GM18858 (cell line): ENCODE data around the gene RNLS.
A peak's percentile ranks its signal among the peaks of the same experiment; 100 is the strongest.
"Not testable (repeated sequence)": the region's sequence is repeated elsewhere in the genome, so short reads cannot be mapped to it uniquely, and the experiment has no call there.

Source experiments
- ATAC-seq: cut with Tn5 transposase; IDR thresholded peaks from one replicate; pipeline ENCODE4 v1.9.1; 2021; ENCODE audit not compliant: unreplicated experiment

RNLS gene

DNA sequence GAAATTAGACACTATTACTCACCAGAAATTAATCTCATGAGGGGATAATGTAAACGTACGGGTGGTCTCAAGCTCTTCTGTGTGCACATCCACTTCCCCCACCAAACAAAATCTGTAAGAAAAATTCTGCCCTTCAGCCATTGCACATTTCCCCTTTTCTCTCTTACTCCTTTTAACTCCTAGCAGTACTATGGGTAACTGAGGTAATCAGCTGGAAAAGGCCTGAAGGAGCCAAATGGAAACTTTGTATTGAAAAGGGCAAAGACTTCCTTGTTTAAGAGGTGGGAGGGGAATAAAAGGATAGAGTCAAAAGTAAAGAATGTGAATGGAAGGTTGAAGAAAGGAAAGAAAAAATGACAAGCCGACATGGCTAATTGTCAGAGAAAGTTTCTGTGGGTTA is 273.8 kb downstream of the RNLS start:
- ATAC-seq: no peak

DNA sequence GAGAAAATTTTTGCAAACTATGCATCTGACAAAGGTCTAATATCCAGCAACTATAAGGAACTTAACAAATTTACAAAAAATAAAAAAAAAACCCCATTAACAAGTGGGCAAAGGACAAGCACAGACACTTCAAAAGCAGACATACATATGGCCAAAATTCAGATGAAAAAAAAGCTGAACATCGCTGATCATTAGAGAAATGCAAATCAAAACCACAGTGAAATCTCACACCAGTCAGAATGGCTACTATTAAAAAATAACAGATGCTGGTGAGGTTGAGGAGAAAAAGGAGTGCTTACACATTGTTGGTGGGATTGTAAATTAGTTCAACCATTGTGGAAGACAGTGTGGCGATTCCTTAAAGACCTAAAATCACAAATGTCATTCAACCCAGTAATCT is 274.8 kb downstream of the RNLS start:
- ATAC-seq: not testable (repeated sequence)

DNA sequence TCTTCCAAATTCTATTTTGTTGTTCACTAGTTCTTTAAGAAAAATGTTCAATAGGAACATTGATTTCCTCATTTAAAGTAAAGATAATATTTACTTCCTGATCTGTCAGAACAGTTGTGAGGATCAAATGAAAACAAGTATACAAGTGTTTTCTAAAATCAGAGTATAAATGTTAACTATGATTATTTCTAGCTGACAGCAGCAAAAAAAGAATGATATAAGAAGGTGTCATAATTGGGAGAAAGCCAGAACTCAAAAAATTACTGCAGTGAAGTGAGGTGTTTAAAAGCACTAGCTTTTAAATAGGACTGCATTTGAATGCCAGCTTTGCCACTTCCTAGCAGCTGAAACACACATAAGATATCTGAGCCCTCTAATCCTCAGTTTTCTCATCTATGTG is 283.3 kb downstream of the RNLS start:
- ATAC-seq: no peak

DNA sequence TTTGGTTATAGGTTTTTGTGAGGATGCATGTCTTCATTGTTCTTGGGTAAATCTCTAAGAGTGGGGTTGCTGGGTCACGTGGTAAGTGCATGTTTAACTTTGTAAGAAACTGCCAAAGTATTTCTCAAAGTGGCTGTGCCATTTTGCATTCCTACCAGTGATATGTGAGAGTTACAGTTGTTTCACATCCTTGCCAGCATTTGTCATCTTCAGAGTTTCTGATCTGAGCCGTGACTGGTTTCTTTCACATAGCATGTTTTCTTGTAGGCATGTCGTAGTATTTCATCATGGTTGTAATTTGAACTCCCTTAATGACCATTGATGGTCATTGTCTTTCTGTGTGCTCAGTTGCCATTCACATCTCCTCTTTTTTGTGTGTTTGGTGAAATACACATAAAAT is 286.0 kb downstream of the RNLS start:
- ATAC-seq: no peak

DNA sequence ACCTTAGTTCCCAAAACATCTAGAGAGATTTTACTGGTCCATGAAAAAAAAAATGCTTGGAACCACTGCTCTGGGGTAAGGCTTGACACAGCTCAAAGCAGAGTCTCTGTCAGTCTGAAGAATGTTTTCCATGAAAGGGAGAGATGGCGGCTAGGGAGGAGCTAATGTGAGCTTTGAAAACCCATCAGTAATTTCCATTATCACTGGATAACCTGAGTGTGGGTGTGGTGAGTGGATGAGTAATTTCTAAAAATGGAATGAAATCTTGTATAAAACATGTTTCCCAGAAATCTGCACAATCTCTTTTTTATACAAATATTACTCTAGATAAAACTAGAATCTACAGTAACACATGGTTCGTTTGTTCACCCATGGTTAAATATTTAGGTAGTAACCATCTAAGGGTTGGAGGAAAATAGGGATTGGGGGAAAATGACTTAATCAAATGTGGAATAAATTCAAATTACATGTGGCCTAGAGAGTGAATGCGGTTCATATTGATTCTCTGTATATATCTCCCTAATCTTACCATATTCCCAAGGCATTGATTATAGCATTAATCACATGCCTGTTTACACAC is 289.4 kb downstream of the RNLS start:
- no peak for ATAC-seq

DNA sequence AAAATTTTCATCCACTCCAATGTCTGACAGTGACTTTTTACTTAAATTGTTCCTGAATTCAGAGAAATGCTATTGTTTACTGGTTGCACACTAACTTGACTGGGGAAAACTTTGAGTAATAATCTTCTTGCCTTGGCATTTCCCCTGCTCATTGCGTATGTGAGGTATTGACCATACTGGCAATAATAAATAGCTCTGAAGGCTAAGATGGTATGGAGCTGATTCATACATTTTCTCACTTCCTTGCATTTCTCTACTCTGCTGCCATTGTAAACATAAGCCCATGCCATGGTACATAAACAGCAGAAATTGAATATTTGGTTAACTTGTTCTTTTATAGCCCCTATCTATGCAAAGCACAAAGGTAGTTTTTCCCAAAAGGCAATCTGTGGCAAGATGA is 290.0 kb downstream of the RNLS start:
- no peak for ATAC-seq

DNA sequence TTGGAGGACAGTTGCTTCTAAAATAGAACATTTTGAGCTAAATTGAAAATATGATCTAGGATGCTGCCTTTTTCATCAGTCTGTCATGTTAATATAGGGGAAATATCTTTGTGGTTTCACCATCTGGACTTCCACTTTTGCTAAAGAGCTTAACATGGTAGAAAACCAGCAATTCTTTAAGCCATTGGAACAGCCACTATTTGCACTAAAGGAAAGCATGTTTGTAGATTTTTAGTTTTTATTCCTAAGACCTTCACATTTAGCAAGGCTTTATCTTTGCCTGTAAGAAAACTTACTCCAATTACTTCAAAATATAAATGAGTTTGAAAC is 291.0 kb downstream of the RNLS start:
- ATAC-seq: no peak

DNA sequence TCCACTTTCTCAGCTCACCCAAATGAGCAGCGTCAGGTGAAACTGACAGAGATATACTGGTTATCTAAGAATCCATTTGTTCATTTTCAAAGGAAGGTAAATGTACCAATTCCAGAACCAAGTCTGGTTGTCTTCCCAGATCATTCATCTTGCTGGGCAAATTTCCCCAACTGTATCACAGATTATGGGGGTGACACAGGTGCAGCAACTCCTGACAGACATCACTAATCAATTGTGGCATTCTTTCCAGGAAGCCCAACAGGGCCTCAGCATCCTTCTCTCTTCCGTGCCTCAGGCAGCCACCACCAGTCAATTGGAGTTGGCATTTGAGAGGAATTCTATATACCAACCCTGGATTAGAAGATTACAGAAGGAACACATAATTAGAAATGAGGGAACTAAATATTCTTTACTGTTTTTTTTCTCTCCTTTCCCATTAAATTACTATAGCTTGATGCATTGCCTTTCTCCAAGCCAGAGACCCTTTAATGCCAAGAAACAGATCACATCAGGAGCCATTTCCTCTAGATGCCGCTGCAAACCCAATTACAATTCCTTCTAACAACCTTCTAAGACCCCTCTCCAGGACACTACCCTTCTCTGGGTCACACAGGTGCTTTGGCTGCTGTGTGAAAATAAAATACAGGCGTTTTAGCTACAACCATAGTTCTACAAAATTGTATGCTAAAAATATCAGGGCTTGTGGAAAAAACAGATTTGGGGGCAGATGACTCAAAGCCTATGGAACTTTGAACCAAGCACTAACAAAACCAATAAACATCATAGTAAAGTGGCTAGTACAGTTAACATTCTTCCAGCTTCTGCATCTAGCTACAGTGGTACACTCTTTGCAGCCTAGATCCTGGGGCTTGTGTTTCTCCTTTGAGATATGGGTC is 291.6 kb downstream of the RNLS start:
- ATAC-seq: no peak

DNA sequence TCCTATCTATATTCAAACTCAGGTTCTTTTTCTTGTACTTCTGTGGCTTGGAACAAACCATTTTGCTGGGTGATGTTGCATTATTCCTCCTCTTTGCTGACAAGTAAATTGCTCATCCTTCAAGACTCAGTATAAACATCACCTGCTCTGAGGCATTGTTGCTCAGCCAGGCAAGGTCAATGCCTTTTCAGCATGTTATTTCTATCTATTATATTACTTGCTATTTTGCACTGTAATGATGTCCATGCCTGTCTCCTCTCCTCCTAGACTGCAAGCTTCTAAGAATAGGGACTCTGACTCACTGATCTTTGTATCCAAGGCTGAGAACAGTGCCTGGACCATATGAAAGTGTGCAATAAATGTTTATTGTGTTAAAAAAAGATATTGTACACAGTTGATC is 293.8 kb downstream of the RNLS start:
- no peak for ATAC-seq

DNA sequence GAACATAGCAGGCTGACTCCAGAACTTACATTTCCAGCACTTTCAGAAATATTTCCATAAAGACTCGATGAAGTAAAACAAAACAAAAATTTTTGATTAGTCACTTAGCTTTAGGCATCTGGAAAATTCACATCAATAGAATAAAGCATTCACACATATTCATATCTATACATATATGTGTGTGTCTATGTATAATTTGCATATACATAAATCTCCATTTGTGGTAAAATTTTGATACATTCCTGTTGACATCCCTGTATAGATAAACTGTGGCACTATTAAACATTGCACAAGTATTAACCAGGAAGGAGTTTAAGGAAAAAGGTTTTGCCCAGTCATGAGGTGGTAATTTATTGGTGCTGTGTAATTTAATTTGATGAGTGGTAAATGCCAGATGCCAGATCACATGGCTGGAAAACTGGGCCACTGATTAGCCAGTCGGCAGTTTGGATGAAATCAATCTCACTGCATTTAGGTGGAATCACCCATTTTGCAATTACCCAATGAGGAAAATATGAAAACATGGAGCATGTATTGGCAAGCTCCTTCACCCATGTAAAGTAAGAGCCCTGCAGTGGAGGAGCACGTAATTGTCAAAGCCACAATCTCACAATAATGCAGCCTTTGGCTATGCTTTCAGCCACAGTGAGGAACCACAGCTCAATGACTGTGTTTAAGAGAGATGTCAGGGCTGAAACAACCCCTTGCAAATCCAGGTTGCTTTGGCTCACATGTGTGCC is 294.6 kb downstream of the RNLS start:
- ATAC-seq: peak; percentile 39

DNA sequence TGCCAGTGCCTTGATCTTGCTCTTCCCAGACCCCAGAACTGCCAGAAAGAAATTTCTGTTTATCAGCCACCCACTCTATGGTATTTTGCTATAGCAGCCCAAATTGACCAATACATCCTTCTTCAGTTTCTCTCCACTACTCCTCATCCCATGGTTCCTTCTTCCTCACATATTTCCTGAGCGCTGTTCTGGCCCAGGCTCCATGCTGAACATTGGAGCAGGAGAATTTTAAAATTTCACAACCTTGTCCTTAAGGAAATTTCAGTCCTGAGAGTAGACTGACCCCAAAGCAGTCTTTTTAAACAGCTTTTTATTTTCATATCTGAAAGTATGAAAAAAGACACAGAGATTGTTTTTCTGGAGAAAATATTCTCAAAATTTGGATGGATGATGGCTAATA is 297.1 kb downstream of the RNLS start:
- ATAC-seq: no peak

DNA sequence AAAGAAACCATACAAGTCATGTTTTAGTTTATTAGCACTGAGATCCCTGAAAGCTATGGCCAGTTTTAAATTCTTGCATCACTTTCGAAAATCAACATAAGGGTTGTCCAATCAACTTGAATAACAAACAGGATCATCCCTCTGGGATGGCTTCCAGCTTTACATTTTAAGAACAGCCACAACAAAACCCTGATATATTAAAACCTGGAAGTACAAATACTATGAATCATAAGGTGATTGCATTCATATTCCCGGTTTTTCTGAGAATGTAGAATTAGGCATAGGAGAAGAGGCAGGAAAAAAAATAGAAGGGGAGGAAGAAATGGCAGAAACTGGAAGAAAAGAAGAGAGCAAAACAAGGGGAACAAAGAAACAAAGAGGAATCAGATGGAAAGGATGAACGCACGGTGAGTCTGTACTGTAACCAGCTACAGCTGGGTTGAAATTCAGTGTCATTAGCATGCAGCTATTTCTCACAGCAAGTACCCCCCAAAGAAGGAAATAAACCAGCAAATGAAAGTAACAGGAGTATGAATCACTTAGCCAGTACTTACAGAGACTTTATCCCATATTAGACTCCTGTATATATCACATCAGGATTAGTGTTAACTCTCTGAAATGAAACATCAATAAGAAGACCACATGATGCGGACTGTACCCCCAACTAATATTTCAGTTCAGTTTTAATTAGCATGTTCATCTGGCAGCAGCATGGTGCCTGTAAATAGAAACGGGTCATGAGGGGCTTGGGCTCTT is 301.3 kb downstream of the RNLS start:
- peak; percentile 53 for ATAC-seq

DNA sequence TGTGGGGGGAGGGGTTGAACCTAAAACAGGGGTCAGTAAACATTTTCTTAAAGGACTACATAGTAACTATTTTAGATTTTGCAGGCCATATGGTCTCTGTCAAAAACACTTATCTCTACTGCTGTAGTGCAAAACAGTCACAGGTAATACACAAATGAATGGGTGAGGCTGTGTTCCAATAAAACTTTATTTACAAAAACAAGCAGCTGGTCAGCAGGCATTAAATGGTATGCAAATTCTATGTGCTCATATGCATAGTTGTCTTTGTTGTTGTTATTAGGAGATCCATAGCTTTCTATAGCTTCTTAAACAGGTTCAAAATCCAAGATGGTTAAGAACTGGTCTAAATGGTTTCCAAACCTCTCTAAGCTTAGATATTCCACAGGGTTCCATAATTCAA is 302.6 kb downstream of the RNLS start:
- ATAC-seq: no peak

DNA sequence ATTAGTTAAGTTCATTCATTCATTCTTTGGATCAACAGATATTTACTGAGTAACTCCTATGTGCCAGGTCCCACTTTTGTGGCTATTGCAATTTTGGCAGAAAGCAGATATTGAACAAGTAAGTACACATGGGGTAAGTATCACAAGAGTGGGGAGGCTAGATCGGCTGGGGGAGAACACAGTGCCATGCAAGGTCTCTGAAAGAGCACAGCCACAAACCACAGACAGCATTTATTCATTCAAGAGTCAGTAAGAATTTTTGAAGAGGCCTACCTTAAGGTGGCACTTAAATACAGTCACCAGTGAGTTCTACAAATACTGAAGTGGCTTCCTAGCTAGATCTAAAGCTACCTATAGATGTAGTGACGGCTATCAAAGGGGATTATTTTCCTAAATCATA is 304.2 kb downstream of the RNLS start:
- no peak for ATAC-seq

DNA sequence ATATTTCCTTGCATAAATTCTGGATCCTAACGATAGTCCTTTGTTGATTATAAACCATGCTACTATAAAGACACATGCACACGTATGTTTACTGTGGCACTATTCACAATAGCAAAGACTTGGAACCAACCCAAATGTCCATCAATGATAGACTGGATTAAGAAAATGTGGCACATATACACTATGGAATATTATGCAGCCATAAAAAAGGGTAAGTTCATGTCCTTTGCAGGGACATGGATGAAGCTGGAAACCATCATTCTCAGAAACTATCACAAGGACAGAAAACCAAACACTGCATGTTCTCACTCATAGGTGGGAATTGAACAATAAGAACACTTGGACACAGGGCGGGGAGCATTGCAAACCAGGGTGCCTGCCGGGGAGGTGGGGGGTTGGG is 306.2 kb downstream of the RNLS start:
- not testable (repeated sequence) for ATAC-seq

DNA sequence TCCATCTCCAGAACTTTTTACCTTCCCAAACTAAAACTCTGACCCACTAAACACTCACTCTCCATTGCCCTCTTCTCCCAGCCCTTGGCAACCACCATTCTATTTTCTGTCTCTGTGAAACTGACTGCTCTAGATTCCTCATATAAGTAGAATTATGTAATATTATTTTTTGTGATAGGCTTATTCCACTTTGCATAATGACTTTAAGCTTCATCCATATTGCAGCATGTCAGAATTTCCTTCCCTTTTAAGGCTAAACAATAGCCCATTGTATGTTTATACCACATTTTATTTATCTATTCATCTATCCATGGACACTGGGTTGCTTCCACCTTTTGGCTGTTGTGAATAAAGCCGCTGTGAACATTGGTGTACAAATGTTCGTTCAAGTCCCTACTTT is 308.8 kb downstream of the RNLS start:
- no peak for ATAC-seq

DNA sequence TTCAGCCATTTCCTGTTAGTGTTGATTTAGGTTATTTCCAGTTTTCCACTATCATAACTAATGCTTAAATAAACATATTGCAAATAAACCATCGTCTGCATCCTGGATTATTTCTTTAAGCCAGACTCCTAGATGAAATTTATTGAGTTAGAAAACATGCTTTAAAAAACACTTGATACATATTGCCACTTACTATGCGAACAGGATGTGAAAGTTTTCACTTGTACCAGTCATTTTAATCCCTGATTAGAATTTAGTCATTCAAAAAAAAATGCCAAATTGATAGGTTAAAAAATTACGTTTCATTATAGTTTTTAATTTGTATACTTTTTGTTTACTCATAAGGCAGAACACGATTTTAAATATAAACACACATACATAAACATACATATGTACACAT is 309.6 kb downstream of the RNLS start:
- ATAC-seq: no peak

DNA sequence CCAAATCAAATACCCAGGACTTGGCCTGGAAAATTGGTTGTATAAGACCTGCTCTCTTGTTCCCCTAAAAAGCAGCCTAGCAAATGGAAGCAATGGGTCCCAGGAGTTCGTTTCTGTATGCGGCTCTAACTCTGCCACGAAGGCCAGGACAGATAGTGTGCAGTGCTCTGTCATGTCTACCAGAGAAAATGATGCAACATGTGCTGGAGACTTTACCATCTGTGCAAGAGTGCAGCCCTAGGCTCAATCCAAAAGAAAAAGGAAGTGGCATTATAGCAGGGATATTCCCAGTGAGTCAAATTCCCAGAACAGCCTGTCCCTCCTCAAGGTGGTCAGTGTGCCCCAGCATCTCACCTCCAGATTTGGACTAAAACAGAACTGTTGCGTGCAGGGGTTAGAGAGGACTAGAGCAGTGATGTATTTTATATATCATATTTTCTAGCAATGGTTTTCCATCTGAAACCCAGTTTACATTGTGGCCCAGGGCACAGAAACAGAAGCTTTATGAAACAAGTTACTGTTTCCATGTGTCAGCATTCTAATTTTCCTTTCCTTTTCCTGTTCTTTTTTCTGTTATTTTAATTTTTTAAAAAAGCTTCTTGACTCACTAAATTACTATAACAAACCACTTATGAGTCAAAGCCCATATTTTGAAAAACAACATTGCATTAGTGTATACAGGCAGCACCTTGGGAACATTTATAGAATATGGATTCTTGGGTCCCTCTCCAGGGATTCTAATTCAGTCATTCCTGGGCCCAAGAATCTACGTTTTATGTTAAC is 311.2 kb downstream of the RNLS start:
- ATAC-seq: no peak

DNA sequence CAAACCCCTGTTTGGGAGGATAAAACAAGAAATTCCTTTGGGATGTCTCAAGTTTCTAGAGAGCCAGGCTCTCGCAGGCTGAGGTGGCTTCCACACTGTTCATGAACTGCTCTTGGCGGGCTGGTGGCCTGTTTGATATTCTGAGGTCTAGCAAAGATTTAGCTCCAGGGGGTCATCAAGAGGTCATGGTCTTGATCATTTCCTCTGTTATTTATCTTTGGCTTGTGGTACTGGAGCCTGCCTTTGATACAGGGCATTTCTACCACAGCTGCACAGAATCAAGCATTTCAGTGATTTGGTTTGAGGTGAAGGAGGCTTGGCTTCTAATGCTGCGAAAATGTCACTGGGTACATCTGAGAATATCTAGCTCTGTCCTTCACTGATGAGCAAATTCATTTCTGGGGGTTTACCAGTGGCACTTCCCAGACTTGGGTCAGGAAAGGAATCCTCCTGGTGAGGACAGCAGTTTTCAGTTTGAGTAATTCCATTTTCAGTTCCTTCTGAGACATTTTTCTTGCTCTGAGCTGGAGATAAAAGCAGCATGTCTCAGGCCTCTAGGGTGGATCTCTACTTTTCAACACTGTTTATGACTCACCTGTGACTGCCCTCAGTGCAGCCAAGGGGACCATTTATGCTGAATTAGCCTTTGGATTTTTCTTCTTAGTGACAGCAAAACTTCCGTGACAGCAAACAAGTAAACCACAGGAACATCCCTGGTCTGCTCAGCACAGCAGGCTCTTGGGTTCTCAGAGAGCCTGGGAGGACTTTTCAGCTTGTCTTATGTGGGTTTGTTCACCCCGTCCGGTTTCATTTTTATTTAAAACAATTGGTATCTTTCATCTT is 312.0 kb downstream of the RNLS start:
- ATAC-seq: peak; percentile 88
